Peyer's patch (tissue), 4 donors: ENCODE measurements around the gene SLC2A9. TPM values are rescaled to one million over a fixed set of nuclear protein-coding genes. Genes with fewer than 3 reads are reported as not detected.

Experiments used
- DNase-seq, 3 donors: peaks; one replicate each; pipeline ENCODE4 v3.0.0-alpha.2; 2017 to 2019
- H3K27ac ChIP-seq, 4 donors: fragments of 200-600 bp; sonication (generic); one replicate each; pipeline ENCODE4 v1.5.1; 2016 to 2019
- H3K27me3 ChIP-seq, 2 donors: fragments of 200-600 bp; sonication (generic); one replicate each; pipeline ENCODE4 v1.5.1; 2019
- H3K36me3 ChIP-seq, 3 donors: fragments of 200-600 bp; sonication (generic); one replicate each; pipeline ENCODE4 v1.5.1; 2016 to 2019
- H3K4me1 ChIP-seq, 4 donors: fragments of 200-600 bp; sonication (generic); one replicate each; pipeline ENCODE4 v1.5.1; 2016 to 2019
- H3K4me3 ChIP-seq, 4 donors: fragments of 200-600 bp; sonication (generic); 1 replicate in 3 of 4; 2 replicates in 1 of 4; pipeline ENCODE4 v1.5.1; 2016 to 2019; ENCODE audit warnings: mild to moderate bottlenecking in 1 of 4
- H3K9me3 ChIP-seq, 4 donors: fragments of 200-600 bp; sonication (generic); one replicate each; pipeline ENCODE4 v1.5.1; 2016 to 2019; ENCODE audit warnings: mild to moderate bottlenecking in 1 of 4
- POLR2A ChIP-seq, 2 donors: fragments of 450-650 bp; IDR thresholded peaks; one replicate each; pipeline ENCODE4 v1.5.1; 2017; ENCODE audit warnings: antibody characterized with exemption in 2 of 2, mild to moderate bottlenecking in 2 of 2, moderate library complexity in 2 of 2
- total RNA-seq, 4 donors: library from RNA; depleted of rRNA; stranded (reverse); fragments of >200 nt; gene quantifications; one replicate each; pipeline ENCODE4 v1.1.0, GENCODE V29; 2016
- TF ChIP-seq, protein P1 (sequence below), 6 experiments: fragments of 450-650 bp in 4 of 6; fragments of 200-600 bp in 2 of 6; sonication (generic) in 1 of 6; IDR thresholded peaks; one replicate each; pipeline ENCODE4 v1.5.1; 2017 to 2019; ENCODE audit warnings: antibody characterized with exemption in 6 of 6, mild to moderate bottlenecking in 3 of 6, moderate library complexity in 1 of 6

The SLC2A9 gene
- total RNA-seq, 4 donors from 2014 or later = 8.3 to 24.1 (median 22.0) TPM

DNA sequence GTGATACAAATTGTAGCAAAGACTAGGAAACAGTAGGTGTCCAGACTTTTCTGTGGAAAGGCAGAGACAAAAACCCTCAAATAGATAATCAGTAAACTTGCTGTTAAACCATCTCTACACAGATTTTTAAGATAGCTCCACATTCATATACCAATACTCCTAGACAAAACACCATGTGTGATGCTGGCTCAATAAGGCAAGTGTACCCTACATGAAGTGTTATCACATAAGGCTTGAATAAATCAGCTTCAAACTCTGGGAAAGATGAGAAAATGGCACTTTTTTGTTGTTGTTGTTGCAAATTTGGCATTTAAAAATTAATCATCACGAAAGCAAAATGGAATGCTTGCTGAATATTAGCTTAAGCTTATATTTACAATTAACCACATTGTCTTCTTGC lies 194.7 kb downstream of the SLC2A9 start:
- H3K4me3 ChIP-seq = no peak overlapping the region
- H3K9me3 ChIP-seq = no peaks in the 10 kb centered on the region
- H3K27ac ChIP-seq = no peak overlapping the region
- H3K4me1 ChIP-seq = no peaks in the 10 kb centered on the region
- H3K27me3 ChIP-seq = no peaks in the 10 kb centered on the region
- no peaks in the 10 kb centered on the region for H3K36me3 ChIP-seq
- TF ChIP-seq, protein P1, sequence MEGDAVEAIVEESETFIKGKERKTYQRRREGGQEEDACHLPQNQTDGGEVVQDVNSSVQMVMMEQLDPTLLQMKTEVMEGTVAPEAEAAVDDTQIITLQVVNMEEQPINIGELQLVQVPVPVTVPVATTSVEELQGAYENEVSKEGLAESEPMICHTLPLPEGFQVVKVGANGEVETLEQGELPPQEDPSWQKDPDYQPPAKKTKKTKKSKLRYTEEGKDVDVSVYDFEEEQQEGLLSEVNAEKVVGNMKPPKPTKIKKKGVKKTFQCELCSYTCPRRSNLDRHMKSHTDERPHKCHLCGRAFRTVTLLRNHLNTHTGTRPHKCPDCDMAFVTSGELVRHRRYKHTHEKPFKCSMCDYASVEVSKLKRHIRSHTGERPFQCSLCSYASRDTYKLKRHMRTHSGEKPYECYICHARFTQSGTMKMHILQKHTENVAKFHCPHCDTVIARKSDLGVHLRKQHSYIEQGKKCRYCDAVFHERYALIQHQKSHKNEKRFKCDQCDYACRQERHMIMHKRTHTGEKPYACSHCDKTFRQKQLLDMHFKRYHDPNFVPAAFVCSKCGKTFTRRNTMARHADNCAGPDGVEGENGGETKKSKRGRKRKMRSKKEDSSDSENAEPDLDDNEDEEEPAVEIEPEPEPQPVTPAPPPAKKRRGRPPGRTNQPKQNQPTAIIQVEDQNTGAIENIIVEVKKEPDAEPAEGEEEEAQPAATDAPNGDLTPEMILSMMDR (IDR thresholded peaks at IDR 0.05) = no peak
- no peak for TF ChIP-seq POLR2A (IDR thresholded peaks at IDR 0.05)
- DNase-seq = no peak

DNA sequence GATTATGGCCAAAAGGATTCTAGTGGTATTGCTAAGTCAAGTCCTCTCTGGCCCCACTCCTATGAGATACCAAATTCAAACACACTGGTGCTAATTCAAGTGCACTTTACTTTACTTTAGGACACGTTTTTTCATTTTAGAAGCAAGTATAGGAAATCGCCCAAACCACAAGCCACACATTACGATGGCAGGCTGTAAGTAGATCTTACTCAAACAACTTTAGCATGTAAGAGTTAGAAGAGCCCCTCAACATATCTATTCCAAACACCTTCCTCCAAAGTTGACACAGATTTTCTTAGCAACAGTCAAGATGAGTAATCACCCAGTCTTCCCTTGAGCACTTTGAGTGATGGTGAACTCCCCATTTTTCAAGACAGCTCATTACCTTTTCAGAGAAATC lies 196.2 kb downstream of the SLC2A9 start:
- H3K9me3 ChIP-seq = no peaks in the 10 kb centered on the region
- no peak for DNase-seq
- no peak for TF ChIP-seq POLR2A (IDR thresholded peaks at IDR 0.05)
- TF ChIP-seq, protein P1 (IDR thresholded peaks at IDR 0.05) = no peak

GRCh38 chr4:9820343-9820742 lies 201.0 kb downstream of the SLC2A9 start:
- DNase-seq = no peak
- H3K4me3 ChIP-seq = no peak overlapping the region
- H3K27ac ChIP-seq = no peak overlapping the region
- no peaks in the 10 kb centered on the region for H3K36me3 ChIP-seq
- no peaks in the 10 kb centered on the region for H3K4me1 ChIP-seq
- no peaks in the 10 kb centered on the region for H3K9me3 ChIP-seq
- no peak for TF ChIP-seq POLR2A (IDR thresholded peaks at IDR 0.05)
- TF ChIP-seq, protein P1 (IDR thresholded peaks at IDR 0.05) = no peak
- H3K27me3 ChIP-seq = no peaks in the 10 kb centered on the region

More for the DNA sequence above, 196.2 kb downstream of the SLC2A9 start:
- Histone ChIP-seq H3K27me3 (no peaks in the 10 kb centered on the region), H3K36me3 (no peaks in the 10 kb centered on the region), H3K4me3 (no peak overlapping the region), H3K4me1 (no peaks in the 10 kb centered on the region), H3K27ac (no peak overlapping the region)

- no peak for DNase-seq
- TF ChIP-seq, protein P1 (IDR thresholded peaks at IDR 0.05) = no peak
- no peak for TF ChIP-seq POLR2A (IDR thresholded peaks at IDR 0.05)
- Histone ChIP-seq H3K36me3 (no peaks in the 10 kb centered on the region), H3K4me1 (no peaks in the 10 kb centered on the region), H3K27me3 (no peaks in the 10 kb centered on the region), H3K4me3 (no peak overlapping the region), H3K9me3 (no peaks in the 10 kb centered on the region), H3K27ac (no peak overlapping the region)
Observed at GRCh38 chr4:9816285-9816684, 205.0 kb downstream of the SLC2A9 start.

- Histone ChIP-seq H3K4me3 (no peak overlapping the region), H3K4me1 (no peaks in the 10 kb centered on the region), H3K9me3 (no peaks in the 10 kb centered on the region), H3K36me3 (no peaks in the 10 kb centered on the region), H3K27ac (no peak overlapping the region), H3K27me3 (no peaks in the 10 kb centered on the region)
- DNase-seq = no peak
- TF ChIP-seq POLR2A (IDR thresholded peaks at IDR 0.05) = no peak
- TF ChIP-seq, protein P1 (IDR thresholded peaks at IDR 0.05) = no peak
Observed at GRCh38 chr4:9812501-9813340, 208.6 kb downstream of the SLC2A9 start.
